ENCODE results near the gene OASL.

Gene OASL

DNA sequence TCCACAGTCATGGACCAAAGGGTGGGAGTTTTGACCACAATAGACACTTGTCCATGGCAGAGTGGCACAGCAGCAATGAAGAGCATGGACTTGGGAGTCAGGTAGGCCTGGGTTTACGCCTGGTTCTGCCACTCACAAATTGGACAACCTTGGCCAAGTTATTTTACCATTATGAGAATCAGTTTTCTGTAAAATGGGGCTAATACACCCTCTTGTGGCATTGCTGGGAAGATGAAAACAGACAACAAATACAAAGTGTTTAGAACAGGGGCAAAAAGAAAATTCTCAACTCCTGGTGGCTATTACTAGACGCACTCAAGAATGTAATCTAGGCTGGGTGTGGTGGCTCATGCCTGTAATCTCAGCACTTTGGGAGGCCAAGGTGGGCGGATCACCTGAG lies 25.3 kb downstream of the OASL start:
- DNase-seq, result no peak

DNA sequence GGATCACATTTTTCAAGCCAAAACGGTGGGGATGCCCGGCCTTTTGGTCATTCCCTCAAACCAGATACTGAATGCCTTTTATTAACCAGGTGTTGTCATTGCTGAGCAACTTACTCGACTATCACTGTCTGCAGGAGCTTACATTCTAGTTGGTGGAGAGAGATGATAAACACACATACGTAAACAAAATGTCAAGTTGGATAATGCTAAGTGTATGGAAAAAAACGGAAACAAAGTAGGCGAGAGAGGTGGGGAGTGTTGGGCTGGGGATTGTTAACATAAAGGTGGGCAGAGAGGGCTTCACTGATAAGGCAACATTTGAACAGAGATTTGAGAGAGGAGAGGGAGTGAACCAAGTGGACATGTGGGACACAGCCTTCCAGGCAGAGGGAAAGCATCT lies 27.2 kb downstream of the OASL start:
- no peak for DNase-seq

DNA sequence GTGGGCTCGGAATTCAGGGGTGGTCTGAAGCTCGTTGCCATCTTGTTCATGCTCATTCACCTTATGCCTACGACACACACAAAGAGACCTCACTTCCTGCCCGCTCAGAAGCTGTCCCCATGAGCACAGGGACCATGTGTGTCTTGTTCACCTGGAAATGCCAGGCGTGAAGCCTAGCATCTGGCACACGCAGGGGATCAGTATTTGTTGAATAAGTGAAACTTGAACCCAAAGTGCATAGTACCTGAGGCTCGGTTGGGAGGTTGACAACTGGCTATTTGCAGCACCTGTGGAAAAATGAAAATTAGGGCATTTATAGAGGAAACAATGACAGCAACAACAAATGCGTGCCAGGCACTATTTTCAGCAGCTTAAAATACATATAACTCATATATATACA lies 28.2 kb downstream of the OASL start:
- no peak for DNase-seq

DNA sequence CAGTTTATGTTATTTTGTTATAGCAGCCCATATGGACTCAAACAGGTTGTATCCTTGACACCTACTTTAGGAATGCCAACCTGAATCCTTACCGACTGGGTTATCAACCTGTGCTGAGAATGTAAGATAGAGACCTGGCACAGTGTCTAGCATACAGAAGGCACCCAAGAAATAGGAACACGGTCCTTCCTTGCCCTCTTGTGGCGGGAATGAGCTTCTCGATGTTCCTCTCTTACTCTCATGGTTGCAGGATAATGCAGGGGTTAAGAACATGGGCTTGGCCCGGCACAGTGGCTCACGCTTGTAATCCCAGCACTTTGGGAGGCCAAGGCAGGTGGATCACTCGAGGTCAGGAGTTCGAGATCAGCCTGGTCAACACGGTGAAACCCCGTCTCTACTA lies 29.3 kb downstream of the OASL start:
- DNase-seq, result peak; percentile 30

DNA sequence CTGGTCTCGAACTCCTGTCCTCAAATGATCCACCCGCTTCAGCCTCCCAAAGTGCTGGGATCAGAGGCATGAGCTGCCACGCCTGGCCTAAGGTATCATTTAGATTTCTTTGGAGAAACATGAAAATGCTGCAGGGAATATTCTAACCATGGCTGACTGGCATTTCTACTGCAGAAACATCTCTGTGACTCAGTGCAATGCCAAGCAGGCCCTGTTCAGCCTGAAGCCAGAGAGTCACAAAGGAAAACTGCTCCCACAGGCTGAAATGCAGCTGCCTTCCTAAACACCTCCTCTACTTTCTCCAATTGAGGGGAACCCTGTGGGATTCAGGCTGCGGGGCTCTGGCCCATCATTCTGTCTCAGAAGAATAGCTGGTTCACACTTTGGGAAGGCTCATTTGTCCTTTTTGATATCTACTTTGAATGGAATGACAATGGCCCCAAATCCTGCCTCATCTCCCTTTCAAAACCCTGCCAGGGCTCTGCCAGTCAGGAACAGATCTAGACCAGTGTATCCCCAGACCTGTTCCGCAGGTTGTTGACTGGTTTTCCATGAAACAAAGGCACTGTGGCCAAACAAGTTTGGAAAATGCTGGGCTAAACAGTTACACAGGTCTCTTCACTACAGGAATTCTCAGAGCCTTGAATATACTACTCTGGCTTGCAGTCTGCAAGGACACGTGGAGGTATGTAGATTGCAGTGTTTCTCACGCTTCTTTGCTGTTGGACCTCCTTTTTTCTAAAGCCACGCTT lies 30.5 kb downstream of the OASL start:
- no peak for DNase-seq

DNA sequence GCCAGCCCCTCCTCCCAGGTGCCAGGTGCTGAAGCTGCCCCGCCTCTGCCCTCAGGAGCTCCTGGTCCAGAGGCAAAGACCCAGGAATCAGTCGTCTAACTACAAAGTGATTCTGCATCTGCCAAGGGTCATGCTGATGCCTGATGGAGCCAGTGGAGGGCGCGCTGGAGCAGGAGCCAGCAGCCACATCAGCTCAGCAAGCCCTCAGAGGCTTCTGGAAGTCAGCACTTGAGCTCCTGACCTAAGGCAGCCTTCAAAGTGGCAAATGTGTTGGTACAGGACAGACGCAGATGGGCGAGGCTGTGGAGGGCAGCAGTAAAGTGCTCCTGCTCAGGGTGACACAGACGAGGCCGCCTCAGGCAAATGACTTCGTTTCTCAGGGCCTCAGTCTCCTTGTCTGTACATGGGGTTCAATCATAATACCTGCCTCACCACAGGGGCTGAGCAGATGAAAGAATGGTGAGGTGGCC lies 33.7 kb downstream of the OASL start:
- DNase-seq, result peak; percentile 43

DNA sequence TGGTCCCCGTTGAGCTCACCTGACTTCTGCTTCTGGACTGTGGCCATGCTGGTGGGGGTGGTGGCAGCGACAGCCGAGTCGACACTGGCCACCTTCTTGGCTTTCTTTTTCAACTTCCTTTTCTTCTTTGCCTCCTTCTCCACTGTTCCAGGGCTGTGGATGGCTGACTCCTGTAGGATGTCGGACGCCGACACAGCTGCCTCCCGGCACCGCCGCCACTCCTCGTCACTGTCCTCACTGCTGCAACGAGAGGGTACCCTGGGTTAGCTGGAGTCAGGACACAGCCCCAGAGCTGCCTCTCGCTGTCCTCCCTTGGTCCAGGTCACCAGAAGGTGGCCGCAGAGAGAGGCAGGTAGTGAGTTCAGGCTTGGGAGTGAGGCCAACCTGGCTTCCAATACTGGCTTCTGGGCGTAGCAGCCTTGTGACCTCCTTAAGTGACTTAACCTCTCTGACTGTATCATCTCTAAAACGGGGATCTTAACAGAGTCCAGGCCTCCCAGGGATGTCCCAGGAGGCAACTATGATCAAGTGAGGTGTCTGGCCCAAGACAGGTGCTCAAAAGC lies 34.7 kb downstream of the OASL start:
- DNase-seq, result no peak

DNA sequence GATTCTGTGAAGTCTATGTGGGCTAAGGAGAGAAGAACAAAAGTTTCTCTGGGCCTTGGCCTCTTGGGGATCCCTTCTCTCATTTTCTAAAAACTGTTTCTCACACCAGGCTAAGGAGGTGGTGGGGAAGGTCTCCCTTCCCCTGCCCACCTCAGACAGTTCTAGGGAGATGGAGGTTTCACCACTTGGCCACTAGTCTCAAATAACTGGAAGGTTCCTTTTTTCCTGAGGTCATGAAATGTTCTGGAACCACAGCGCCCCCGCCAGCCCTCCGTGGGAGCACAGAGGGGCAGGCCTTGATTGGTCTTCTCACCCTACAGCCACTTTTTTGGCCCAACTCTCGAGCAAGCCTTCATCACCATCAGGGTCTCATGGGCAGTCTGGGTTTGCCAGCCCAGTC lies 35.4 kb downstream of the OASL start:
- DNase-seq, result peak; percentile 30

DNA sequence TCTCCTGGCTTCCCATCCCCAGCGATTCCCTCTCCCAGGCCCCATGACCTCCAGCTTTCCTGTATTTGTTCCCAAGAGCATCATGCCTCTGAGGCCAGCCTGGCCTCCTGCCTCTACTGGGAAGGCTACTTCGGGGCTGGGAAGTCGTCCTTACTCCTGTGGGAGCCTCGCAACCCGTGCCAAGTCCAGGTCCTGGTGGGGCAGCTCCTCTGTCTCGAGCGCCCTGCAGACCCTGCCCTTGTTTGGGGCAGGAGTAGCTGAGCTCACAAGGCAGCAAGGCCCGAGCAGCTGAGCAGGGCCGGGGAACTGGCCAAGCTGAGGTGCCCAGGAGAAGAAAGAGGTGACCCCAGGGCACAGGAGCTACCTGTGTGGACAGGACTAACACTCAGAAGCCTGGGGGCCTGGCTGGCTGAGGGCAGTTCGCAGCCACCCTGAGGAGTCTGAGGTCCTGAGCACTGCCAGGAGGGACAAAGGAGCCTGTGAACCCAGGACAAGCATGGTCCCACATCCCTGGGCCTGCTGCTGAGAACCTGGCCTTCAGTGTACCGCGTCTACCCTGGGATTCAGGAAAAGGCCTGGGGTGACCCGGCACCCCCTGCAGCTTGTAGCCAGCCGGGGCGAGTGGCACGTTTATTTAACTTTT lies 37.1 kb downstream of the OASL start:
- DNase-seq, result no peak

DNA sequence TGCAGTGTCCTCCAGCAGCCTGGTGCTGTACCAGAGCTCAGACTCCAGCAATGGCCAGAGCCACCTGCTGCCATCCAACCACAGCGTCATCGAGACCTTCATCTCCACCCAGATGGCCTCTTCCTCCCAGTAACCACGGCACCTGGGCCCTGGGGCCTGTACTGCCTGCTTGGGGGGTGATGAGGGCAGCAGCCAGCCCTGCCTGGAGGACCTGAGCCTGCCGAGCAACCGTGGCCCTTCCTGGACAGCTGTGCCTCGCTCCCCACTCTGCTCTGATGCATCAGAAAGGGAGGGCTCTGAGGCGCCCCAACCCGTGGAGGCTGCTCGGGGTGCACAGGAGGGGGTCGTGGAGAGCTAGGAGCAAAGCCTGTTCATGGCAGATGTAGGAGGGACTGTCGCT lies 38.0 kb downstream of the OASL start:
- DNase-seq, result no peak

DNA sequence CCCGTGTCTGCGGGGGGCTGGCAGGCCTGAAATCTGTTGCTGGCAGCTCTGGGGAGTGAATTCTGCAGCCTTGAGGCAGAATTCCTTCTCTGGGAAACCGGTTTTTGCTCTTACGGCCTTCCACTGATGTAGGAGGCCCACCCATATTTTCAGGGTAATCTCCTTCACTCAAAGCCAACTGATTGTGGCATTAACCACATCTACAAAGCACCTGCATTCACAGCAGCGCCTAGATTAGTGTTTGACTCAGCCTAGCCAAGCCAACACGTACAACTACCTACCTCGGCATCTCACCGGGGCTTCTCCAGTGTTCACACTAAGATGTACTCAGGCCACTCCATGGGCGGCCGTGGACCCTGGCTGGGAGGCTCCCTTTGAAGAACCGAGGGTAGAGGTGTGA lies 38.5 kb downstream of the OASL start:
- DNase-seq, result no peak

DNA sequence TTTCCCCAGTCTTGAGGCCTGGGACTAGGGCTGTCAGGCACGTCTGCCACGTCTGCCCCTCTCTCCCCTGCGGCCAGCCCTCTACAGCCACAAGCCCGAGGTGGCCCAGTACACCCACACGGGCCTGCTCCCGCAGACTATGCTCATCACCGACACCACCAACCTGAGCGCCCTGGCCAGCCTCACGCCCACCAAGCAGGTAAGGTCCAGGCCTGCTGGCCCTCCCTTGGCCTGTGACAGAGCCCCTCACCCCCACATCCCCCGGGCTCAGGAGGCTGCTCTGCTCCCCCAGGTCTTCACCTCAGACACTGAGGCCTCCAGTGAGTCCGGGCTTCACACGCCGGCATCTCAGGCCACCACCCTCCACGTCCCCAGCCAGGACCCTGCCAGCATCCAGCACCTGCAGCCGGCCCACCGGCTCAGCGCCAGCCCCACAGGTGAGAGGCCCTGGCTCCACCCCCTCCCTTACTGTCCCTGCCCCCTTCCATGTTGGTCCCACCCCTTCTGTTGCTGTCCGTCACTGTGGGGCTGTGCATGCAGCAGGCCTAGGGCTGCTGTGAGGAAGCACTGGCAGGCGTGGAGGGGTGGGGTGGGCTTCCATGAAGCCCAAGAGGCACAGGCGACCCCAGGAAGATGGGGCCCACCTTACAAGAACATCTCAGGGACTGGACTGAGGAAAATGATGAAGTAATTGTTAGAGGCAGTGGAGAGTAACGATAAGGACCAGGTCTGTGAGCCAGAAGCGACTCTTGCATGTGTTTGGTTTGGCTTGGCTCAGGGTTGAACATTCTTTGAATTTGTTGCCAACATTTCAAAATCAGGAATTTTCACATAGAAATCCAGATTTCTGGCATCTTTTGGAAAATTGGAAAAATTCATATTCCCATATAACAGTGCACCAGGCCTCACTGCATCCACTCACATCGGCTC lies 39.6 kb downstream of the OASL start:
- DNase-seq, result no peak

DNA sequence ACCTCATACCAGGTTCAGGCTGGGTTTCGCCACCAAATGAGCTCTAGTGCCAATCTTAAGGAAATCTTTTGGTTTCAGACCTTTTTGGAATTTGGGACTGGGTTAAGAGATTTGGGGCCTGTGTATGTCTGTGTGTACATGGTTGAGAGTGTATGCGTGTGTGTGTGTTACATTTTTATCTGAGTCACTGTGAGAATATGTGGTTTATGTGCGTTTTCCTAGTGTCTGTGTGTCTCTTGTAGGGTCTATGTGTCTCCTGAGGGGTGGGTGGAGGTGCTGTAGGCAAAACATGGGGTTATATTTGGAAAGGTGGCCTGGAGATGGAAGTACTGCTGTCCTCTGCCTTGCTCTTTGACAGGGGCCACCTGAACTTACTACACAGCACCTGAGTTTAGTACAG lies 40.6 kb downstream of the OASL start:
- DNase-seq, result no peak

DNA sequence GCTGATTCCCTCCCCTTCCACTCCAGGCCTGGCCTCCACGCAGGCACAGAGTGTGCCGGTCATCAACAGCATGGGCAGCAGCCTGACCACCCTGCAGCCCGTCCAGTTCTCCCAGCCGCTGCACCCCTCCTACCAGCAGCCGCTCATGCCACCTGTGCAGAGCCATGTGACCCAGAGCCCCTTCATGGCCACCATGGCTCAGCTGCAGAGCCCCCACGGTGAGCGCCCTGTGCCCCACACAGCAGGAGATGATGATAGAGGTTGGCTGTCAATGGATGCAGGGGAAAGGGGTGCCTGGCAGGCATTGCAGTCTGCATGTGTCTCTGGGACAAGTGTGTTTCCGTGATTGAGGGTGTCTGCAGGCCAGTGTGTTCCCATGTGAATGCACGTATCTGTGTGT lies 41.6 kb downstream of the OASL start:
- no peak for DNase-seq

DNA sequence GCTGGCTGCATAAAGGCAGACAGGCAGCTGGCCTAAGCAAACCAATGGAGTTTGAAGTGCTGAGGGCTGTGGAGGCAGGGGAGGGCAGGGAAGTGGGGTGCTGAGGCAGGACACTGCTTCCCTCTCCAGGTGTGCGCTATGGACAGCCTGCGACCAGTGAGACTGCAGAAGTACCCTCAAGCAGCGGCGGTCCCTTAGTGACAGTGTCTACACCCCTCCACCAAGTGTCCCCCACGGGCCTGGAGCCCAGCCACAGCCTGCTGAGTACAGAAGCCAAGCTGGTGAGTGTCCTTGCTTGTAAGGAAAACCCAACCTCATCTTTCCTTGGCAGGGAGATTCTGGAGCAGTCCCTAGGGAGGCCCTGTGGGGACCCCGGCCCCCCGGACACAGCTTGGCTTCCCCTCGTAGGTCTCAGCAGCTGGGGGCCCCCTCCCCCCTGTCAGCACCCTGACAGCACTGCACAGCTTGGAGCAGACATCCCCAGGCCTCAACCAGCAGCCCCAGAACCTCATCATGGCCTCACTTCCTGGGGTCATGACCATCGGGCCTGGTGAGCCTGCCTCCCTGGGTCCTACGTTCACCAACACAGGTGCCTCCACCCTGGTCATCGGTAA lies 42.8 kb downstream of the OASL start:
- DNase-seq, result no peak

DNA sequence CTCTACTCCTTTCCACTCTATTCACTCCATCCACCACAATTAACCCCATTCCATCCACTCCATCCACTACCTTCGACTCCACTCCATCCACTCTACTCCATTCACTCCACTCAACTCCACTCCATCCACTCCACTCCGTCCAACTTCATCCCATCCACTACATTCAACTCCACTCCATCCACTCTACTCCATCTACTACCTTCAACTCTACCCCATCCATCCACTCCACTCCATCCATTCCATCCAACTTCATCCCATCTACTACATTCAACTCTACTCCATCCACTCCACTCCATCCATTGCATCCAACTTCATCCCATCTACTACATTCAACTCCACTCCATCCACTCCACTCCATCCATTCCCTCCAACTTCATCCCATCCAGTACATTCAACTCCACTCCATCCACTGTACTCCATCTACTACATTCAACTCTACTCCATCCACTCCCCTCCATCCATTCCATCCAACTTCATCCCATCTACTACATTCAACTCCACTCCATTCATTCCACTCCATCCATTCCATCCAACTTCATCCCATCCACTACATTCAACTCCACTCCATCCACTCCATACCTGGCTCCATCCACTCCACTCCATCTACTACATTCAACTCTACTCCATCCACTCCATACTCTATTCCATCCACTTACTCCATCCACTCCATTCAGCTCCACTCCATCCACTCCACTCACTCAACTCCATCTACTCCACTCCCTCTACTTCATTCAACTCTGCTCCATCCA lies 44.3 kb downstream of the OASL start:
- no peak for DNase-seq

DNA sequence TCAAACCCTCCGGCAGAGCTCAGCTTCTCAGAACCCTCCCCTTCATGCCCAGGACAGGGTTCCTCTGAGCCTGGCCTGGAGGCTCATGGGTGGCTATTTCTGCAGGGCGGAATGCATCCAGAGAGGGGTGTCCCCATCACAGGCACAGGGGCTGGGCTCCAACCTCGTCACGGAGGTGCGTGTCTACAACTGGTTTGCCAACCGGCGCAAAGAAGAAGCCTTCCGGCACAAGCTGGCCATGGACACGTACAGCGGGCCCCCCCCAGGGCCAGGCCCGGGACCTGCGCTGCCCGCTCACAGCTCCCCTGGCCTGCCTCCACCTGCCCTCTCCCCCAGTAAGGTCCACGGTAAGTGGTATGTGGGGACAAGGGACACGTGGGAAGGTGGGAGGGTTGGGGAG lies 45.0 kb downstream of the OASL start:
- no peak for DNase-seq

DNA sequence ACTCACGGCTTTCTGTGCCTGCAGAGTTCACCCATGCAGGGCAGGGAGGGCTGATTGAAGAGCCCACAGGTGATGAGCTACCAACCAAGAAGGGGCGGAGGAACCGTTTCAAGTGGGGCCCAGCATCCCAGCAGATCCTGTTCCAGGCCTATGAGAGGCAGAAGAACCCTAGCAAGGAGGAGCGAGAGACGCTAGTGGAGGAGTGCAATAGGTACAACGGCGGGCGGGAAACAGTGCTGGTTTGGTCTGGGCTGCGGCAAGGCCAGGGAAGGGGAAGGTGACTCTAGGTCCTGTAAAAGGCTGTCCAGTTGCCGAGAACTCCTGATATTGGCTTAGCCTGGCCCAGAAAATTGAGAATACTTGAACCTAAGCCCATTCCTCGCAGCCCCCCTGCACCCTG lies 45.5 kb downstream of the OASL start:
- no peak for DNase-seq

DNA sequence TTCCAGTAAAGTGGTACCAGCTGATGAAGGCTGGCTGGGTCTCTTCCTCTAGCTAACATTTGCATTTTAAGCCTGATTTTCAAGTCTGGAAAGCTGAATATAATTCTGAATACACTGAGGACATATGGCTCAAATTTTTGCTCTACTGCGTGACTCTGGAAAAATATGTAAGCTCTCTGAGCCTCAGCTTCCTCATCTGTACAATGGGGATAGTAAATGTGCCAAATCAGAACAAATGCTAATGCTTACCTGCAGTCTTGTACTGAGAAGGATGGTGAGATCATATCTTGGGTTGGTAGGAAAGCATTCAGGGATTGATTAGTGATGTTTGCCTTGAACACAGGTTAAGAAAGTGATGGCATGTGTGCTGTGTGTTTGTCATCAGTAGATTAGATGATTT lies 46.1 kb downstream of the OASL start:
- no peak for DNase-seq

DNA sequence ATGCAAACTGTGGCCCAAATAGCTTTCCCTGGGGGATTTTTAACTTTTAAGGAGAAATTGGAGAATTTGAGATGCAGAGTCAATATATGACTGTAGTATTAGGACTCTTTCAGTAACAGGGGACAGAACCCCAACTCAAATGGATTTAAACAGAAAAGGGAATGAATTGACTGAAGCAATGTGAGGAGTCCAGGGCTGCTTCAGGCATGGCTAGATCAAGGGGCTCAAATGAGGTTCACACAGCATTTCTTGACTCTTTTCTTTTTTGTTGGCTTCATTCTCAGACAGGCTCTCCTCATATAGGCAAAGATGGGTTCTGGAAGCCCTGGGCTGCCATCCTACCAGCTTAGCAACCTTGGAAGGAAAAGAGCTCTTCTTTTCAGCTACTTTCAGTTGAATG lies 47.1 kb downstream of the OASL start:
- DNase-seq, result no peak

DNA sequence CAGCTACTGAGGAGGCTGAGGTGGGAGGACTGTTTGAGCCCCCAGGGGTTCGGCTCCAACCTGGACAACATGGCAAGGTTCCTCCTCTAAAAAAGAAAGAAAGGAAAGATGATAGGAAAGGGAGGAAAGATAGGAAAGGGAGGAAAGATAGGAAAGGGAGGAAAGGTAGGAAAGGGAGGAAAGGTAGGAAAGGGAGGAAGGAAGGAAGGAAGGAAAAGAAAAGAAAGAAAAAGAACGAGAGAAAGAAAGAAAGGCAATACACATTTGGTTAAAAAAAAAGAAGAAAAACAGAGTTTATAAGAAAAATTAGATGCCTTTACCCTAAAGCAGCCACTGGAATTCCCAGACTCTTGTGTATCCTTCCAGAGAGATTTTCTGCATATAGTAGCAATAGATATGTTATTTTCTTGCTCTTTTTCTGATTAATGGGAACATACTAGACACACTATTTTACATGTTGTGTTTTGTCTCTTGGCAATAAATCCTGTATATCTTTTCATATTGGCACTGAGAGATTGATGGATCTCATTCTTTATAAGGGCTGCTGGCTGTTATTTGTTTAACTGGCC lies 48.5 kb downstream of the OASL start:
- no peak for DNase-seq

DNA sequence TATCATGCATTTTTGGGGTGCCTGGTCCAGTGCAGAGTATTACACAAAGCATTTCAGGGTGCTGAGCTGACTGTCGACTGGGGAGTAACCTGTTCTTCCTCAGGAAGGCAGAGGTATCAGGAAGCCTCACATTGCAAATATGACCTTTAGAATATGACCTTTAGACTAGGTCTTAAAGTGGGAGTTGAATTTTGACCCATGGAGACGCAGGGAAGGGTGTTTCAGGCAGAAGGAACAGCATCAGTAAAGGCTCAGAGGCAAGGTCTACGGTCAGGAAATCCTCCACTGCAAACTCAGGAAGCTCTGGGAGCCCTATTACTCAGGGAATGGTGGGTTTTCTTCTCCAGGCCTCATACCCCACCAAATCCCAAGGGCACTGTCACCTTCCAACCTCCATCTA lies 49.4 kb downstream of the OASL start:
- DNase-seq, result no peak

All from MV-4-11 (cell line).